ENCODE measurements around the gene SYPL2. TPM values are rescaled to one million over a fixed set of nuclear protein-coding genes. Genes with fewer than 3 reads are reported as not detected.

SYPL2 gene
- total RNA-seq, 1 experiment from 2014 or later: 1.3 TPM

- no peaks in the 10 kb centered on the region for H3K36me3 ChIP-seq (ENCODE audit: control insufficient read depth in 1 of 2, insufficient read depth in 2 of 2, low read length in 2 of 2)
- H3K4me1 ChIP-seq (ENCODE audit: control insufficient read depth in 1 of 2, insufficient read depth in 2 of 2, low read length in 2 of 2): peaks cover 4 to 14% of the 10 kb centered on the region in 2 experiments; a peak in 3 of 4 replicates
- BruUV-seq (replicated peaks): no TSS peak
- intact Hi-C loops (cut with micrococcal nuclease): loop anchor here (5.0 to 10.0 kb wide), 2 partner anchors 134 to 327 kb away; partner anchors contain the start of gene SORT1
- RAD21 ChIA-PET (ENCODE audit: low non-redundant PET in 1 of 2, low total read pairs in 2 of 2, uncharacterized antibody in 2 of 2, unreplicated experiment in 2 of 2): interaction anchor here (0.9 to 2.1 kb wide), 3 partner anchors 37 to 41 kb away, joined by 5 to 17 read pairs (median 5); partner anchors contain the start of gene CYB561D1 (in 1 of the 2)
- POLR2A ChIA-PET: interaction anchor here (1.1 kb wide), 1 partner anchor 41 kb away, joined by 3 read pairs; no protein-coding TSS in a partner anchor
- no peaks in the 10 kb centered on the region for H3K9me2 ChIP-seq (ENCODE audit: insufficient read depth)
- ATAC-seq (no peak), DNase-seq (ENCODE audit: low read depth, low spot score) (no peak)
- no peak overlapping the region for H2AFZ ChIP-seq (ENCODE audit: low read depth, low read length, poor library complexity, severe bottlenecking)
- no peaks in the 10 kb centered on the region; the same call in 1 of the 2 replicates for H3K27me3 ChIP-seq (ENCODE audit: insufficient read depth, low read length)
- no peak overlapping the region for H3K27ac ChIP-seq (ENCODE audit: low read depth, low read length)
- no peaks in the 10 kb centered on the region for H3K9me3 ChIP-seq (ENCODE audit: control insufficient read depth in 1 of 2, insufficient read depth in 1 of 2, low read depth in 1 of 2, low read length in 2 of 2)
- no peaks in the 10 kb centered on the region for H4K20me1 ChIP-seq (ENCODE audit: insufficient read depth)
- H3K4me3 ChIP-seq (replicated peaks in 1 of 2; ENCODE audit: low read depth in 1 of 2, low read length in 2 of 2): no peak overlapping the region
- no peak overlapping the region for H3K9ac ChIP-seq (ENCODE audit: low read length)
- no peaks in the 10 kb centered on the region for H3K79me2 ChIP-seq (ENCODE audit: insufficient read depth, low read length)
- CTCF ChIA-PET: interaction anchor here (0.8 to 6.4 kb wide), 12 partner anchors 12 to 291 kb away, joined by 3 to 146 read pairs (median 8); partner anchors contain the start of genes AMIGO1, CYB561D1, PSRC1 and SORT1
- no peak overlapping the region for H3K4me2 ChIP-seq (ENCODE audit: low read length)
- TF ChIP-seq ELF1 (IDR thresholded peaks at IDR 0.05; ENCODE audit: borderline replicate concordance, low read depth) (no peak), JUND (IDR thresholded peaks at IDR 0.05) (no peak), SRF (IDR thresholded peaks at IDR 0.05; ENCODE audit: low read depth) (no peak), RAD21 (IDR thresholded peaks at IDR 0.05; ENCODE audit: low read depth) (no peak), EZH2 (IDR thresholded peaks at IDR 0.05) (no peak), CEBPB (IDR thresholded peaks at IDR 0.05; ENCODE audit: low read depth) (no peak)
- TF ChIP-seq, protein P1, sequence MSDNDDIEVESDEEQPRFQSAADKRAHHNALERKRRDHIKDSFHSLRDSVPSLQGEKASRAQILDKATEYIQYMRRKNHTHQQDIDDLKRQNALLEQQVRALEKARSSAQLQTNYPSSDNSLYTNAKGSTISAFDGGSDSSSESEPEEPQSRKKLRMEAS (IDR thresholded peaks at IDR 0.05): no peak
- TF ChIP-seq, protein P2, sequence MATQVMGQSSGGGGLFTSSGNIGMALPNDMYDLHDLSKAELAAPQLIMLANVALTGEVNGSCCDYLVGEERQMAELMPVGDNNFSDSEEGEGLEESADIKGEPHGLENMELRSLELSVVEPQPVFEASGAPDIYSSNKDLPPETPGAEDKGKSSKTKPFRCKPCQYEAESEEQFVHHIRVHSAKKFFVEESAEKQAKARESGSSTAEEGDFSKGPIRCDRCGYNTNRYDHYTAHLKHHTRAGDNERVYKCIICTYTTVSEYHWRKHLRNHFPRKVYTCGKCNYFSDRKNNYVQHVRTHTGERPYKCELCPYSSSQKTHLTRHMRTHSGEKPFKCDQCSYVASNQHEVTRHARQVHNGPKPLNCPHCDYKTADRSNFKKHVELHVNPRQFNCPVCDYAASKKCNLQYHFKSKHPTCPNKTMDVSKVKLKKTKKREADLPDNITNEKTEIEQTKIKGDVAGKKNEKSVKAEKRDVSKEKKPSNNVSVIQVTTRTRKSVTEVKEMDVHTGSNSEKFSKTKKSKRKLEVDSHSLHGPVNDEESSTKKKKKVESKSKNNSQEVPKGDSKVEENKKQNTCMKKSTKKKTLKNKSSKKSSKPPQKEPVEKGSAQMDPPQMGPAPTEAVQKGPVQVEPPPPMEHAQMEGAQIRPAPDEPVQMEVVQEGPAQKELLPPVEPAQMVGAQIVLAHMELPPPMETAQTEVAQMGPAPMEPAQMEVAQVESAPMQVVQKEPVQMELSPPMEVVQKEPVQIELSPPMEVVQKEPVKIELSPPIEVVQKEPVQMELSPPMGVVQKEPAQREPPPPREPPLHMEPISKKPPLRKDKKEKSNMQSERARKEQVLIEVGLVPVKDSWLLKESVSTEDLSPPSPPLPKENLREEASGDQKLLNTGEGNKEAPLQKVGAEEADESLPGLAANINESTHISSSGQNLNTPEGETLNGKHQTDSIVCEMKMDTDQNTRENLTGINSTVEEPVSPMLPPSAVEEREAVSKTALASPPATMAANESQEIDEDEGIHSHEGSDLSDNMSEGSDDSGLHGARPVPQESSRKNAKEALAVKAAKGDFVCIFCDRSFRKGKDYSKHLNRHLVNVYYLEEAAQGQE (IDR thresholded peaks at IDR 0.05; ENCODE audit: low read depth): no peak
Measured at GRCh38 chr1:109531380-109531779, 65.0 kb downstream of the SYPL2 start.

Other genes starting within 250 kb of the SYPL2 start
- 17.1 TPM for gene CELSR2, start 217.0 kb upstream of the SYPL2 start, total RNA-seq (2021; ENCODE audit: unreplicated experiment)
- gene PSRC1, start 183.4 kb upstream of the SYPL2 start, total RNA-seq (2021; ENCODE audit: unreplicated experiment): 44.8 TPM
- gene MYBPHL, start 159.5 kb upstream of the SYPL2 start, total RNA-seq (2021; ENCODE audit: unreplicated experiment): 1.0 TPM
- 20.2 TPM for gene SORT1, start 68.6 kb upstream of the SYPL2 start, total RNA-seq (2021; ENCODE audit: unreplicated experiment)
- 169 TPM for gene PSMA5, start 40.1 kb upstream of the SYPL2 start, total RNA-seq (2021; ENCODE audit: unreplicated experiment)
- 7.2 TPM for gene ATXN7L2, start 17.4 kb downstream of the SYPL2 start, total RNA-seq (2021; ENCODE audit: unreplicated experiment)
- gene CYB561D1, start 27.5 kb downstream of the SYPL2 start, total RNA-seq (2021; ENCODE audit: unreplicated experiment): 5.9 TPM
- 0.10 TPM for gene AMIGO1, start 43.2 kb downstream of the SYPL2 start, total RNA-seq (2021; ENCODE audit: unreplicated experiment)
- gene GPR61, start 73.3 kb downstream of the SYPL2 start, total RNA-seq (2021; ENCODE audit: unreplicated experiment): not detected
- gene GNAI3, start 82.1 kb downstream of the SYPL2 start, total RNA-seq (2021; ENCODE audit: unreplicated experiment): 9.5 TPM
- gene GNAT2, start 153.1 kb downstream of the SYPL2 start, total RNA-seq (2021; ENCODE audit: unreplicated experiment): 0.76 TPM
- gene AMPD2, start 153.3 kb downstream of the SYPL2 start, total RNA-seq (2021; ENCODE audit: unreplicated experiment): 69.9 TPM
- 15.9 TPM for gene GSTM4, start 189.6 kb downstream of the SYPL2 start, total RNA-seq (2021; ENCODE audit: unreplicated experiment)
- 5.9 TPM for gene GSTM2, start 201.5 kb downstream of the SYPL2 start, total RNA-seq (2021; ENCODE audit: unreplicated experiment)
- gene GSTM1, start 221.3 kb downstream of the SYPL2 start, total RNA-seq (2021; ENCODE audit: unreplicated experiment): not detected
- gene GSTM5, start 245.7 kb downstream of the SYPL2 start, total RNA-seq (2021; ENCODE audit: unreplicated experiment): not detected